Measurements from ENCODE around the gene RPL26.

Gene RPL26

GRCh38 chr17:8419305-8419704 is 36.3 kb upstream of the RPL26 start:
- no peak overlapping the region for H3K4me3 ChIP-seq (ENCODE audit: low read length)
- DNase-seq (ENCODE audit: low read depth): no peak
- TF ChIP-seq CTCF (conservative IDR thresholded peaks at IDR 0.05; ENCODE audit: low read depth, low read length): no peak

- TF ChIP-seq CTCF (conservative IDR thresholded peaks at IDR 0.05; ENCODE audit: low read depth, low read length): no peak
- DNase-seq (ENCODE audit: low read depth): no peak
- no peak overlapping the region for H3K4me3 ChIP-seq (ENCODE audit: low read length)
Observed at GRCh38 chr17:8418471-8418870, 35.5 kb upstream of the RPL26 start.

- no peak for TF ChIP-seq CTCF (conservative IDR thresholded peaks at IDR 0.05; ENCODE audit: low read depth, low read length)
- DNase-seq (ENCODE audit: low read depth): no peak
- H3K4me3 ChIP-seq (ENCODE audit: low read length): no peak overlapping the region
Observed at GRCh38 chr17:8417806-8418205, 34.8 kb upstream of the RPL26 start.

GRCh38 chr17:8413938-8414337 is 30.9 kb upstream of the RPL26 start:
- no peak overlapping the region for H3K4me3 ChIP-seq (ENCODE audit: low read length)
- no peak for DNase-seq (ENCODE audit: low read depth)
- TF ChIP-seq CTCF (conservative IDR thresholded peaks at IDR 0.05; ENCODE audit: low read depth, low read length): no peak

GRCh38 chr17:8413328-8413727 is 30.3 kb upstream of the RPL26 start:
- DNase-seq (ENCODE audit: low read depth): no peak
- no peak overlapping the region for H3K4me3 ChIP-seq (ENCODE audit: low read length)

GRCh38 chr17:8412089-8412488 is 29.1 kb upstream of the RPL26 start:
- no peak for DNase-seq (ENCODE audit: low read depth)
- no peak overlapping the region for H3K4me3 ChIP-seq (ENCODE audit: low read length)
- no peak for TF ChIP-seq CTCF (conservative IDR thresholded peaks at IDR 0.05; ENCODE audit: low read depth, low read length)

More at GRCh38 chr17:8413328-8413727, 30.3 kb upstream of the RPL26 start:
- no peak for TF ChIP-seq CTCF (conservative IDR thresholded peaks at IDR 0.05; ENCODE audit: low read depth, low read length)

- no peak for DNase-seq (ENCODE audit: low read depth)
- no peak for TF ChIP-seq CTCF (conservative IDR thresholded peaks at IDR 0.05; ENCODE audit: low read depth, low read length)
- no peak overlapping the region for H3K4me3 ChIP-seq (ENCODE audit: low read length)
Observed at GRCh38 chr17:8410883-8411238, 27.9 kb upstream of the RPL26 start.

Measured in retinal pigment epithelial cell (primary cell).